HepG2 (cell line): ENCODE data around the gene PCED1B.

ENCODE experiments used
- CREB1 ChIP-seq, 2 experiments: fragments of 450-650 bp in 1 of 2; IDR thresholded peaks; 2 replicates each; pipeline ENCODE4 v1.6.1; 2016 to 2017; ENCODE audit warnings: control low read depth in 1 of 2, mild to moderate bottlenecking in 1 of 2, missing compliant biosample characterization in 1 of 2, missing genetic modification characterization in 1 of 2
- ESRRA ChIP-seq: sonication (generic); formaldehyde crosslinking; IDR thresholded peaks from 2 replicates; pipeline ENCODE4 v1.5.1; 2020; ENCODE audit warnings: mild to moderate bottlenecking, low read depth, missing genetic modification reagents
- JUN ChIP-seq: sonication (generic); formaldehyde crosslinking; IDR thresholded peaks from 2 replicates; pipeline ENCODE4 v1.4.0; 2020; ENCODE audit warnings: mild to moderate bottlenecking, missing genetic modification reagents
- NR2C2 ChIP-seq: sonication (generic); formaldehyde crosslinking; IDR thresholded peaks from 2 replicates; pipeline ENCODE4 v1.4.0; 2020; ENCODE audit warnings: missing genetic modification reagents, mild to moderate bottlenecking, moderate library complexity, borderline replicate concordance
- POLR2A ChIP-seq, 2 experiments: IDR thresholded peaks; 2 replicates each; pipeline ENCODE4 v1.6.1; 2011; ENCODE audit warnings: low read depth in 2 of 2, low read length in 2 of 2, mild to moderate bottlenecking in 1 of 2, moderate library complexity in 1 of 2; ENCODE audit not compliant: insufficient read depth in 1 of 2
- SMC3 ChIP-seq: IDR thresholded peaks from 2 replicates; pipeline ENCODE4 v1.6.1; 2011; ENCODE audit warnings: low read length, improper control_type of control experiment
- TRIM24 ChIP-seq: sonication (generic); formaldehyde crosslinking; IDR thresholded peaks from 2 replicates; pipeline ENCODE4 v1.8.0; 2022; ENCODE audit warnings: mild to moderate bottlenecking, missing genetic modification reagents
- ZFAT ChIP-seq: sonication (generic); formaldehyde crosslinking; conservative IDR thresholded peaks from 2 replicates; pipeline ENCODE4 v1.8.1; 2023; ENCODE audit warnings: missing genetic modification reagents, inconsistent platforms
- ZFP37 ChIP-seq: sonication (generic); formaldehyde crosslinking; IDR thresholded peaks from 2 replicates; pipeline ENCODE4 v1.4.0; 2020; ENCODE audit warnings: missing genetic modification reagents, borderline replicate concordance
- ZNF263 ChIP-seq: sonication (generic); formaldehyde crosslinking; IDR thresholded peaks from 2 replicates; pipeline ENCODE4 v1.4.0; 2020; ENCODE audit warnings: missing genetic modification reagents
- ZNF431 ChIP-seq: sonication (generic); formaldehyde crosslinking; IDR thresholded peaks from 2 replicates; pipeline ENCODE4 v1.9.0; 2022; ENCODE audit warnings: missing genetic modification reagents, low read depth, mild to moderate bottlenecking, borderline replicate concordance
- ZNF572 ChIP-seq: sonication (generic); formaldehyde crosslinking; IDR thresholded peaks from 2 replicates; pipeline ENCODE4 v1.5.1; 2020; ENCODE audit warnings: mild to moderate bottlenecking, missing genetic modification reagents
- TF ChIP-seq, protein P1 (sequence below): sonication (generic); formaldehyde crosslinking; IDR thresholded peaks from 2 replicates; pipeline ENCODE4 v1.5.0; 2020; ENCODE audit warnings: mild to moderate bottlenecking, missing genetic modification reagents, moderate library complexity
- TF ChIP-seq, protein P2 (sequence below): IDR thresholded peaks from 2 replicates; pipeline ENCODE4 v1.6.1; 2016; ENCODE audit warnings: low read depth, borderline replicate concordance

DNA sequence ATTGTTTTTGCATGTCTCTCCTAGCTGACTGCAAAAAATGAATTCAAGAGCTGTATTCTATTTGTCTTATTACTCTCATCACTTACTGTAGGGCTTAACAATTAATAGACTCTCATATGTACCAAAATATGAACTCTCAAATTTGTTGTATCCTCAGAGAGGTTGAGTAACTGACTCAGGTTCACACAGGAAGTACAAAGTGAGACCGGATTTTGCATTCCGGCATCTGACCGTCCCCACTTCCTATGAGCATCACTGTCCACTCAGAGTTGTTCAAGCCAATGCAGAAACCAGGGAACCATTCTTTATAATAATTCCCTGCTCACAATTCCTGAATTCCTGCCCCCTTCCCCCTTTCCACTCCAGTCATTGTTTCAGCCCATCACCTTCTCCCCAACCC, 113.6 kb downstream of the PCED1B start:
- TF ChIP-seq POLR2A (IDR thresholded peaks at IDR 0.05; ENCODE audit: insufficient read depth in 1 of 2, low read depth in 2 of 2, low read length in 2 of 2): no peak
- TF ChIP-seq ZNF263 (CRISPR knock-in tag): no peak
- no peak for TF ChIP-seq ZFP37
- TF ChIP-seq CREB1 (IDR thresholded peaks at IDR 0.05): no peak
- TF ChIP-seq CREB1 (CRISPR knock-in tag; IDR thresholded peaks at IDR 0.05): no peak
- no peak for TF ChIP-seq TRIM24 (CRISPR knock-in tag)
- no peak for TF ChIP-seq ESRRA (CRISPR knock-in tag)
- TF ChIP-seq NR2C2 (CRISPR knock-in tag): no peak
- no peak for TF ChIP-seq ZNF572
- no peak for TF ChIP-seq ZFAT (CRISPR knock-in tag)
- TF ChIP-seq, protein P1, sequence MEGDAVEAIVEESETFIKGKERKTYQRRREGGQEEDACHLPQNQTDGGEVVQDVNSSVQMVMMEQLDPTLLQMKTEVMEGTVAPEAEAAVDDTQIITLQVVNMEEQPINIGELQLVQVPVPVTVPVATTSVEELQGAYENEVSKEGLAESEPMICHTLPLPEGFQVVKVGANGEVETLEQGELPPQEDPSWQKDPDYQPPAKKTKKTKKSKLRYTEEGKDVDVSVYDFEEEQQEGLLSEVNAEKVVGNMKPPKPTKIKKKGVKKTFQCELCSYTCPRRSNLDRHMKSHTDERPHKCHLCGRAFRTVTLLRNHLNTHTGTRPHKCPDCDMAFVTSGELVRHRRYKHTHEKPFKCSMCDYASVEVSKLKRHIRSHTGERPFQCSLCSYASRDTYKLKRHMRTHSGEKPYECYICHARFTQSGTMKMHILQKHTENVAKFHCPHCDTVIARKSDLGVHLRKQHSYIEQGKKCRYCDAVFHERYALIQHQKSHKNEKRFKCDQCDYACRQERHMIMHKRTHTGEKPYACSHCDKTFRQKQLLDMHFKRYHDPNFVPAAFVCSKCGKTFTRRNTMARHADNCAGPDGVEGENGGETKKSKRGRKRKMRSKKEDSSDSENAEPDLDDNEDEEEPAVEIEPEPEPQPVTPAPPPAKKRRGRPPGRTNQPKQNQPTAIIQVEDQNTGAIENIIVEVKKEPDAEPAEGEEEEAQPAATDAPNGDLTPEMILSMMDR: no peak
- no peak for TF ChIP-seq JUN
- TF ChIP-seq SMC3: no peak
- no peak for TF ChIP-seq ZNF431
- TF ChIP-seq, protein P2, sequence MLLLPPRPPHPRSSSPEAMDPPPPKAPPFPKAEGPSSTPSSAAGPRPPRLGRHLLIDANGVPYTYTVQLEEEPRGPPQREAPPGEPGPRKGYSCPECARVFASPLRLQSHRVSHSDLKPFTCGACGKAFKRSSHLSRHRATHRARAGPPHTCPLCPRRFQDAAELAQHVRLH (CRISPR knock-in tag): no peak
